HEK293 (cell line): ENCODE data around the gene ADD1.
A peak's percentile ranks its signal among the peaks of the same experiment; 100 is the strongest.

Experiments
- CTCF ChIA-PET: fragments of 350-600 bp; formaldehyde crosslinking; extraction: SDS; loops from one replicate; lab custom pipeline; 2021; ENCODE audit warnings: antibody characterized with exemption; lab: Yijun Ruan, JAX
- POLR2A ChIA-PET: fragments of 300-600 bp; formaldehyde crosslinking; extraction: SDS; loops from one replicate; lab custom pipeline; 2020; ENCODE audit warnings: antibody characterized with exemption, inconsistent platforms; lab: Yijun Ruan, JAX
- H3K27ac ChIP-seq: fragments of 200-500 bp; sonication (Bioruptor generic); 2 replicates; pipeline ENCODE4 v1.5.1; 2014; ENCODE audit warnings: low read depth, low read length, control low read depth, inconsistent platforms; ENCODE audit errors: extremely low read depth
- H3K36me3 ChIP-seq, 2 experiments: fragments of 200-500 bp in 1 of 2; sonication (Bioruptor generic) in 1 of 2; 1 replicate in 1 of 2; 2 replicates in 1 of 2; pipeline ENCODE4 v1.5.1; 2014 to 2017; ENCODE audit warnings: inconsistent platforms in 2 of 2, low read length in 2 of 2; ENCODE audit not compliant: control insufficient read depth in 2 of 2, insufficient read depth in 1 of 2
- H3K4me1 ChIP-seq: fragments of 200-500 bp; sonication (Bioruptor generic); 2 replicates; pipeline ENCODE4 v1.5.1; 2014; ENCODE audit warnings: mild to moderate bottlenecking, low read length, inconsistent platforms; ENCODE audit not compliant: control insufficient read depth, insufficient read depth
- H3K4me3 ChIP-seq: 2 replicates; pipeline ENCODE4 v1.5.1; 2011; ENCODE audit warnings: low read depth, mild to moderate bottlenecking, control low read depth, low read length, moderate library complexity
- H3K9me3 ChIP-seq: fragments of 200-500 bp; sonication (Bioruptor generic); 2 replicates; pipeline ENCODE4 v1.5.1; 2014; ENCODE audit warnings: low read depth, low read length, inconsistent platforms; ENCODE audit not compliant: control insufficient read depth, insufficient read depth
- CTCF ChIP-seq: fragments of 450-650 bp; formaldehyde crosslinking; IDR thresholded peaks from 2 replicates; pipeline ENCODE4 v1.5.1; 2016; ENCODE audit warnings: missing biosample characterization, missing genetic modification characterization
- KLF8 ChIP-seq: fragments of 450-650 bp; formaldehyde crosslinking; IDR thresholded peaks from 2 replicates; pipeline ENCODE4 v1.5.1; 2016; ENCODE audit warnings: missing biosample characterization, missing genetic modification characterization
- RBAK ChIP-seq: fragments of 450-650 bp; formaldehyde crosslinking; IDR thresholded peaks from 2 replicates; pipeline ENCODE4 v1.5.1; 2016; ENCODE audit warnings: missing biosample characterization, missing genetic modification characterization
- SP7 ChIP-seq: fragments of 450-650 bp; formaldehyde crosslinking; IDR thresholded peaks from 2 replicates; pipeline ENCODE4 v1.5.1; 2016; ENCODE audit warnings: missing biosample characterization, missing genetic modification characterization
- ZEB2 ChIP-seq: fragments of 450-650 bp; formaldehyde crosslinking; IDR thresholded peaks from 2 replicates; pipeline ENCODE4 v1.5.1; 2016; ENCODE audit warnings: missing biosample characterization, missing genetic modification characterization
- ZNF16 ChIP-seq: fragments of 450-650 bp; formaldehyde crosslinking; IDR thresholded peaks from 2 replicates; pipeline ENCODE4 v1.5.1; 2016; ENCODE audit warnings: low read depth, missing biosample characterization, missing genetic modification characterization
- ZNF223 ChIP-seq: fragments of 450-650 bp; formaldehyde crosslinking; IDR thresholded peaks from 2 replicates; pipeline ENCODE4 v1.5.1; 2016; ENCODE audit warnings: missing biosample characterization, missing genetic modification characterization
- ZNF266 ChIP-seq: fragments of 450-650 bp; formaldehyde crosslinking; IDR thresholded peaks from 2 replicates; pipeline ENCODE4 v1.5.1; 2016; ENCODE audit warnings: missing biosample characterization, missing genetic modification characterization, low read depth
- ZNF292 ChIP-seq: fragments of 450-650 bp; formaldehyde crosslinking; IDR thresholded peaks from 2 replicates; pipeline ENCODE4 v1.5.1; 2016; ENCODE audit warnings: low read depth, missing biosample characterization, missing genetic modification characterization, borderline replicate concordance
- ZNF391 ChIP-seq: fragments of 450-650 bp; formaldehyde crosslinking; IDR thresholded peaks from 2 replicates; pipeline ENCODE4 v1.5.1; 2016; ENCODE audit warnings: low read depth, missing biosample characterization, missing genetic modification characterization, borderline replicate concordance
- ZNF416 ChIP-seq: fragments of 450-650 bp; formaldehyde crosslinking; IDR thresholded peaks from 2 replicates; pipeline ENCODE4 v1.5.1; 2016; ENCODE audit warnings: missing biosample characterization, missing genetic modification characterization
- ZNF701 ChIP-seq: fragments of 450-650 bp; formaldehyde crosslinking; IDR thresholded peaks from 2 replicates; pipeline ENCODE4 v1.5.1; 2016; ENCODE audit warnings: missing biosample characterization, missing genetic modification characterization
- ZNF747 ChIP-seq: fragments of 450-650 bp; formaldehyde crosslinking; IDR thresholded peaks from 2 replicates; pipeline ENCODE4 v1.5.1; 2016; ENCODE audit warnings: missing biosample characterization, missing genetic modification characterization
- ZNF785 ChIP-seq: fragments of 450-650 bp; formaldehyde crosslinking; IDR thresholded peaks from 2 replicates; pipeline ENCODE4 v1.5.1; 2016; ENCODE audit warnings: missing biosample characterization, missing genetic modification characterization
- TF ChIP-seq, protein P1 (sequence below): fragments of 450-650 bp; formaldehyde crosslinking; IDR thresholded peaks from 2 replicates; pipeline ENCODE4 v1.5.1; 2016; ENCODE audit warnings: missing biosample characterization, missing genetic modification characterization, borderline replicate concordance
- TF ChIP-seq, protein P2 (sequence below): sonication (generic); formaldehyde crosslinking; IDR thresholded peaks from 2 replicates; pipeline ENCODE4 v1.8.1; 2022; ENCODE audit warnings: mild to moderate bottlenecking, moderate library complexity, missing genetic modification reagents

ADD1 gene

GRCh38 chr4:2886622-2887021 lies 43.0 kb downstream of the ADD1 start:
- H3K9me3 ChIP-seq, result no peaks in the 10 kb centered on the region
- no peaks in the 10 kb centered on the region for H3K4me1 ChIP-seq
- H3K27ac ChIP-seq, result no peak overlapping the region
- ChIA-PET POLR2A (no interaction called here), CTCF (no interaction called here)
- no peak for TF ChIP-seq ZNF266 (tag by site-specific recombination)
- 0 out of 2 replicates have a peak, but pooled peaks have one; percentile 24 for TF ChIP-seq SP7 (tag by site-specific recombination)
- TF ChIP-seq, protein P1, sequence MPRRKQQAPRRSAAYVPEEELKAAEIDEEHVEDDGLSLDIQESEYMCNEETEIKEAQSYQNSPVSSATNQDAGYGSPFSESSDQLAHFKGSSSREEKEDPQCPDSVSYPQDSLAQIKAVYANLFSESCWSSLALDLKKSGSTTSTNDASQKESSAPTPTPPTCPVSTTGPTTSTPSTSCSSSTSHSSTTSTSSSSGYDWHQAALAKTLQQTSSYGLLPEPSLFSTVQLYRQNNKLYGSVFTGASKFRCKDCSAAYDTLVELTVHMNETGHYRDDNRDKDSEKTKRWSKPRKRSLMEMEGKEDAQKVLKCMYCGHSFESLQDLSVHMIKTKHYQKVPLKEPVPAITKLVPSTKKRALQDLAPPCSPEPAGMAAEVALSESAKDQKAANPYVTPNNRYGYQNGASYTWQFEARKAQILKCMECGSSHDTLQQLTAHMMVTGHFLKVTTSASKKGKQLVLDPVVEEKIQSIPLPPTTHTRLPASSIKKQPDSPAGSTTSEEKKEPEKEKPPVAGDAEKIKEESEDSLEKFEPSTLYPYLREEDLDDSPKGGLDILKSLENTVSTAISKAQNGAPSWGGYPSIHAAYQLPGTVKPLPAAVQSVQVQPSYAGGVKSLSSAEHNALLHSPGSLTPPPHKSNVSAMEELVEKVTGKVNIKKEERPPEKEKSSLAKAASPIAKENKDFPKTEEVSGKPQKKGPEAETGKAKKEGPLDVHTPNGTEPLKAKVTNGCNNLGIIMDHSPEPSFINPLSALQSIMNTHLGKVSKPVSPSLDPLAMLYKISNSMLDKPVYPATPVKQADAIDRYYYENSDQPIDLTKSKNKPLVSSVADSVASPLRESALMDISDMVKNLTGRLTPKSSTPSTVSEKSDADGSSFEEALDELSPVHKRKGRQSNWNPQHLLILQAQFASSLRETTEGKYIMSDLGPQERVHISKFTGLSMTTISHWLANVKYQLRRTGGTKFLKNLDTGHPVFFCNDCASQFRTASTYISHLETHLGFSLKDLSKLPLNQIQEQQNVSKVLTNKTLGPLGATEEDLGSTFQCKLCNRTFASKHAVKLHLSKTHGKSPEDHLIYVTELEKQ, result no peak
- no peak overlapping the region for H3K4me3 ChIP-seq
- peaks cover 3 to 47% of the 10 kb centered on the region in 2 experiments; a peak in 2 of 3 replicates for H3K36me3 ChIP-seq

DNA sequence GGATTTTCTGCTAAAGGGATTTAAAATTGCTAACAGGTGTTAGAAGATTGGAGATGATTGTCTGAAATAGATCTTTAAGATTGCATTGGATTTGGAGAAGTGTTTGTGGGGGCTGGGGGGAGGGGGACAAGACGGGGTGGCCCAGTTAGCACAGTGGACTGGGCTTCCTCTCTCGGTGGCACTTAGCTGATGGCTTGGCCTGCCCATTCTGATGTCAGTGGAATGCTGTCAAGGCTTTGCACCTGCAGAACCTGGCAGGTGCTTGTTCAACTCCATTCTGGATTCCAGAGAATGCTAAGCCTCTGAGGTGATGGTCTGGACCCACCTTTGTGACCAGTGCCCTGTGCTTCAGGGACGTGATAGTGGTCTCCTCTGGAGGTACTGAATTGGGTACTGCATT lies 43.7 kb downstream of the ADD1 start:
- Histone ChIP-seq H3K27ac (no peak overlapping the region), H3K4me1 (no peaks in the 10 kb centered on the region), H3K4me3 (no peak overlapping the region), H3K36me3 (peaks cover 3 to 44% of the 10 kb centered on the region in 2 experiments; a peak in 2 of 3 replicates), H3K9me3 (no peaks in the 10 kb centered on the region)
- ChIA-PET CTCF (no interaction called here), POLR2A (no interaction called here)
- TF ChIP-seq ZNF391 (tag by site-specific recombination) (no peak), ZNF785 (no peak), ZNF223 (no peak), ZNF266 (tag by site-specific recombination) (no peak), ZNF416 (tag by site-specific recombination) (no peak), ZNF292 (no peak), ZNF747 (tag by site-specific recombination) (no peak), CTCF (tag by site-specific recombination) (no peak)
- TF ChIP-seq, protein P2, sequence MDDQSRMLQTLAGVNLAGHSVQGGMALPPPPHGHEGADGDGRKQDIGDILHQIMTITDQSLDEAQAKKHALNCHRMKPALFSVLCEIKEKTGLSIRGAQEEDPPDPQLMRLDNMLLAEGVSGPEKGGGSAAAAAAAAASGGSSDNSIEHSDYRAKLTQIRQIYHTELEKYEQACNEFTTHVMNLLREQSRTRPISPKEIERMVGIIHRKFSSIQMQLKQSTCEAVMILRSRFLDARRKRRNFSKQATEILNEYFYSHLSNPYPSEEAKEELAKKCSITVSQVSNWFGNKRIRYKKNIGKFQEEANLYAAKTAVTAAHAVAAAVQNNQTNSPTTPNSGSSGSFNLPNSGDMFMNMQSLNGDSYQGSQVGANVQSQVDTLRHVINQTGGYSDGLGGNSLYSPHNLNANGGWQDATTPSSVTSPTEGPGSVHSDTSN, result no peak
- TF ChIP-seq, all 188 proteins: peak for 0

- CTCF ChIA-PET, result no interaction called here
Measured at GRCh38 chr4:2888886-2889285, 45.2 kb downstream of the ADD1 start.

More at GRCh38 chr4:2888886-2889285, 45.2 kb downstream of the ADD1 start:
- POLR2A ChIA-PET, result no interaction called here
- H3K36me3 ChIP-seq, result peaks cover 0 to 42% of the 10 kb centered on the region in 2 experiments; a peak in 2 of 3 replicates
- no peak for TF ChIP-seq ZNF701 (tag by site-specific recombination)
- TF ChIP-seq KLF8 (tag by site-specific recombination), result no peak
- TF ChIP-seq ZEB2 (tag by site-specific recombination), result no peak
- TF ChIP-seq ZNF16 (tag by site-specific recombination), result no peak
- no peak for TF ChIP-seq RBAK
- no peaks in the 10 kb centered on the region for H3K9me3 ChIP-seq
- no peak overlapping the region for H3K27ac ChIP-seq
- H3K4me3 ChIP-seq, result no peak overlapping the region
- H3K4me1 ChIP-seq, result no peaks in the 10 kb centered on the region
